Body of pancreas (tissue), 4 donors: ENCODE data around the gene BRD4.

Experiments
- CTCF ChIP-seq, 7 experiments: fragments of 450-650 bp in 4 of 7; fragments of 200-600 bp in 3 of 7; sonication (generic) in 3 of 7; IDR thresholded peaks; one replicate each; pipeline ENCODE4 v1.5.1; 2016 to 2019; ENCODE audit warnings: antibody characterized with exemption in 7 of 7
- POLR2A ChIP-seq, 3 donors: fragments of 450-650 bp; IDR thresholded peaks; one replicate each; pipeline ENCODE4 v1.6.1; 2016; ENCODE audit warnings: antibody characterized with exemption in 3 of 3, mild to moderate bottlenecking in 2 of 3

- TF ChIP-seq CTCF (IDR thresholded peaks at IDR 0.05) = no peak
- no peak for TF ChIP-seq POLR2A (IDR thresholded peaks at IDR 0.05)
Observed at GRCh38 chr19:15231271-15231670, 101.1 kb downstream of the BRD4 start.
